Muscle of arm (tissue), 12 donors: ENCODE measurements around the gene KATNIP. TPM values are rescaled to one million over a fixed set of nuclear protein-coding genes. Genes with fewer than 3 reads are reported as not detected.
"Not testable (repeated sequence)": the region's sequence is repeated elsewhere in the genome, so short reads cannot be mapped to it uniquely, and the experiment has no call there.

Experiments
- DNase-seq: peaks from one replicate; pipeline ENCODE4 v3.0.0-alpha.2; 2013
- polyA plus RNA-seq, 12 donors: library from polyadenylated mRNA; unstranded; fragments of 120-200 nt; gene quantifications; one replicate each; pipeline ENCODE4 v1.2.1, GENCODE V29; 2013; ENCODE audit not compliant: insufficient read length in 12 of 12

The KATNIP gene
- polyA plus RNA-seq, 12 donors = 4.0 to 12.8 (median 8.1) TPM; not detected in 1

DNA sequence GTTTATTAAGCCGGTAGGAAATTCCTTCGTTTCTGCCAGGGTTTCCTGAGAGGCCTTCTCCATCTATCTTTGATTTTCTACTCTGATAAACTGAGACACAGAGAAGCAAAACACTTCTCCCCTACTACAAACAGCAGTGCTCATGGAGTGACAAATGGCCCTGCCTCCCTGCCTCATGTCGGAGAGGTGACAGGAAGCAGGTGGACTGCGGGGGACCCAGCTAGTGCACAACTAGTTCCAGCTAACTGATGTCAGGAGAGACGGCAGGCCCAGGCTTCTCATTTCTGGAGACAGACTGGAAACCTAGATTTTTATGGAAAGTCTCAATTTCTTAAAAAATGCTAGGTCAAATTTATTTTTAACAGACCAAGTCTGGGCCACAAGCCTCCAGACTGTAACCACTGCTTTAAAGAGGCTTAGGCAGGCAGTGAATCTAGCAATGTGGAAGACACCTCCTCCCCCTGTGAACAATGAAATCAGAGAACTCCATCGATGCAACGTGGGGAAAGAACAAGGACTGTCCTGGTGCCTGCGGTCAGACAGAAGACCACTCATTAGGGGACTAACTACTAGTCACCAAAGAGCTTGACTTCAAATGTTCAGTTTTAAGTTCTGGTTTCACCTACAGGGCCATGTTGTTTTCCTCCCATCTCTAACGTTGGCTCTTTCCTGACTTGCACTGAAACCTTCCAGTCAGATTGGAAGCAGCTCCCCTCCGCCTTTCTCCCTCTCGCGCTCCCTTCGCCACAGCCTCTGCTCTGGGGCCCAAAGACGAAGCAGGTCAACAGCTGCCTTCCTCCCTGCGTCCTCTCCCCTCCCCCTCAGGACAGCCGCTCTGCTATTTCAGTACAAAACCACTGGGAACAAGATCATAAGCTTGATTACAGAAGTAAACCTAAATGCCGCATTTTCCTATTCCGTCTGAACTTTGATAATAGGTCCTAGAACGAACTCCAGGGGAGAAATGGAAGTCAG lies 17.8 kb upstream of the KATNIP start:
- no peak for DNase-seq

DNA sequence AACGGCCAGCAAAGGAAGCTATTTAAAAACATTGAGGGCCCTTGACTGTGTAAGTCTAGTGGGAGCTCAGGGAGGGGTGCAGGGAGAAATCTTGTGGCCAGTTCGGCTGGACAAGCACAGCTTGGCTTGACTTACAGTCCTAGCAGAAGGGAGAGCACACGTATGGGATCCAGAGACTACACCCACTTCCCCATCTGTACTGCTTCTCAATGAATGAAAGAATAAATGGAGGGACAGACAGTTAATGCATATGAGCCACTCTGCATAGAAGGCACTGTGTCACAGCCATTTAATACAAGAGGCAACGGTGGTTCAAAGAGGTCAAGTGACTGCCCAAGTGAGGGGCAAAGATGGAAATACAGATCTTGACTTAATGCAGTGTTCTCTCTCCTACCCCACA lies 15.7 kb upstream of the KATNIP start:
- no peak for DNase-seq

- no peak for DNase-seq
Observed at GRCh38 chr16:27538528-27538927, 11.4 kb upstream of the KATNIP start.

- DNase-seq = no peak
Observed at GRCh38 chr16:27539120-27539519, 10.8 kb upstream of the KATNIP start.

GRCh38 chr16:27539636-27540035 lies 10.3 kb upstream of the KATNIP start:
- DNase-seq = no peak

- DNase-seq = no peak
Observed at GRCh38 chr16:27543801-27544200, 6.1 kb upstream of the KATNIP start.

DNA sequence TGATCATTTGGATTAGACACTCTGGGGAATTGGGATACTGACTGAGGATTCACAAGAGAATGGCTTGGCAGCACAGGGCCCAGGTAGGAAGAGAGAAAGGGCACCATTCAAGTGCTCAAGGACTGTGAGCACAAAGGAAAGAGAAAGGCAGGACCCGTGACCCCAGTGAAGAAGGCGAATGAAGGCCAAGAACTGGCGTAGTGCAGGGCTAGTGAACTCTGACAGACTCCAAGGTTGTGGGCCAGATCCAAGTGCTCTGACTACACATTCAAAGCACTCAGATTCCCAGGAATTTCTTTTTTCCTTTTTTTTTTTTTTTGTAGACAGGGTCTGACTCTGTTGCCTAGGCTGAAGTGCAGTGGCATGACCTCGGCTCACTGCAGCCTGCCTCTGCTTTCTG lies 5.3 kb upstream of the KATNIP start:
- DNase-seq = no peak

GRCh38 chr16:27547134-27547533 lies 2.8 kb upstream of the KATNIP start:
- DNase-seq = no peak

DNA sequence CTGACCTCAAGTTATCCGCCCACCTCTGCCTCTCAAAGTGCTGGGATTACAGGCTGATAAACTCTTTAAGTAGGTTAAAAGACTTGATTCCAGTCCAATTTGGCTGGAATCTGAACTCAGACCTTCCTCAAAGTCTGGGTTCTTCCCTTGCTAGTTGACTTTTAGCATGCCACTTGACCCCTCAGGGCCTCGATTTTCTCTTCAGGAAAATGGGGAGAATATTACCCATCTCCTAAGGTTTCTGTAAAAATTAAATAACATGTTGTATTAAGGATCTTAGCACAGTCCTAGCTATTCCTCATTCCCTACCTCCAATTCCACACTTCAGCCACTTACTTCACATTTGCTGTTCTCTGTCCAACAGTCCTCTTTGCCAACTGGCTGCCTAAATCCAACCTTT lies 2.1 kb upstream of the KATNIP start:
- no peak for DNase-seq

- DNase-seq = no peak
Observed at GRCh38 chr16:27549464-27549745, 539 bp upstream of the KATNIP start.

DNA sequence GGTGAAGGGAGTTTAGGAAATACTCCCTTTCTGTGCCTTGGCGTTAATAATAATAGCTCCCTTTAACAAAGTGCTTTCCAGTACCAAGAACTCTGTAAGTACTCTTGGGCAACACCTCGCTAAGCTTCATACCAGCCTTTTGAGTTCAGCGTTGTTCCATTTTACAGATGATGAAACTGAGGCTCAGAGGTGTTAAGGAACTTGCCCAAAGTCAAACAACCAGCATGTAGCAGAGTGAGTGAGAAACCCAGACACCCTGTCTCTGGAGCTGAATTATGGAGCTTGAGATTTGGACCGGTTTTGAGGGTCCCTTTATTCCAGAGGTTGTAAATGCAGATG lies 607 bp downstream of the KATNIP start:
- no peak for DNase-seq

DNA sequence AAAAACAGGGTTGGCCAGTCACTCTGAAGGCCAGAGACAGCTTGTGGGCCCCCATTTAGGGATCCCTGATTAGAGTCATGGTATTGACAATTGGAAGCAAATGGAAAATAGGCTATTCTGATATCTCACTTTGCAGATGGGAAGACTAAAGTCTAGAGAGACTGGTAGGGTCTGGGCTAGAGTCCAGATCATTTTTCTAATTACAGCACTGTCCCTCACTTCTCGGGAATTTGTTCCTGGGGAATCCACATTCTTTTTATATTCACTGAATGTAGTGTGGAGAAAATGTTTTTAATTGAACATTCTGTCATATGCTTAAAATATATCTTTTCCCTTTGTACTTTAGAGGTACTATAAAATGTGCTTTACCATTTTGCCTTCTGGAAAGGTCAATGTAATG lies 1.1 kb downstream of the KATNIP start:
- DNase-seq = no peak

- no peak for DNase-seq
Observed at GRCh38 chr16:27556471-27556870, 6.5 kb downstream of the KATNIP start.

GRCh38 chr16:27558434-27558833 lies 8.5 kb downstream of the KATNIP start:
- no peak for DNase-seq

DNA sequence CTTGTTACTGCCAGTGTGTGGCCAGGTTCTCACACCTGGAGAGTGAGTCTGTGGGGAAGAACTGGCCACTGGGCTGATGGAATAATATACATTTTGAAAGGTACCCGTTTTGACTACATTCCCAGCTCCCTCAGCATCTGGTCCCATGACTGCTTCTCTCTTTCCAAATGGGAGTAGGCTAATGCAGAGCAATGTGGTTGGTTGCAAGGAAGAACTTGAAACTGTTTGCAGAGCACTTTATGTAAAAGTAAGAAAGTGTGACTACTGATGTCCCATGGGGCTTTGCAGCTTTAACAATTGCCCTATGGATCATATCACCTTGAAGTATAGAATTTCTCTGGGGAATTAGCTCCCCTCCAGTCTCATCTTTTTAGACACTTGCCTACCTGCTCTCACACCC lies 9.0 kb downstream of the KATNIP start:
- DNase-seq = no peak

GRCh38 chr16:27561216-27561615 lies 11.3 kb downstream of the KATNIP start:
- no peak for DNase-seq

DNA sequence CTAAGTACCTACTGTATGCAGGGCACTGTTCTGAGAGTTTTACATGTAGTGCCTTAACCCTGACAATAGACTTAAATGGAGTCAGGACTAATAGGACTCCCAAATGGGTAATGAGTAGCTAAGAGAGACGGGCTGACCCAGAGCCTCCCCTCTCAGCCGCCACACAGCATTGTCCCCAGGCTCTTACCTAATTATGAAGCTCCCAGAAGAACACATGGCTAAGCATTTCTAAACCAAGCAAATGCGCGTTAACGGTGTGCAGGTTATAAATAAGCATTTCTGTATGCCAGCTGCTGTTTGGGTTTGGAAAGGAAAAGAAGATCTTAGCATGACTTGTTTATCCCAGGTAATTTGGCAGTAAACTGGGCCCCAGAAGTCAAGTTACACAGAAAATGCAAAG lies 14.3 kb downstream of the KATNIP start:
- DNase-seq = no peak

DNA sequence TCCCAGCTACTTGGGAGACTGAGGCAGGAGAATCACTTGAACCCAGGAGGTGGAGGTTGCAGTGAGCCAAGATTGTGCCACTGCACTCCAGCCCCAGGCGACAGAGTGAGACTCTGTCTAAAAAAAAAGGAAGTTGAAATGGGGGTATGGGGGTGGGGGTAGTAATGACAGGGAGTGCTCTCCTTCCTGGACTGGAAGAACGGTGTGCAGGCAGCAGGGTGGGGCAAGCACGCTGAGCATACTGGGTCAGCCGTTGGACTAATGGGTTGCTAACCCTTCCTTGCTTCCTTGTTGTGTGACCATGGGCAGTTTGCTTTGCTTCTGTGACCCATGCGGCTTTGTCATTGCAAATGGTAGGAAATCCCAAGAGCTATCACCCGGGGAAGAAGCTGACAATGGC lies 16.5 kb downstream of the KATNIP start:
- no peak for DNase-seq

DNA sequence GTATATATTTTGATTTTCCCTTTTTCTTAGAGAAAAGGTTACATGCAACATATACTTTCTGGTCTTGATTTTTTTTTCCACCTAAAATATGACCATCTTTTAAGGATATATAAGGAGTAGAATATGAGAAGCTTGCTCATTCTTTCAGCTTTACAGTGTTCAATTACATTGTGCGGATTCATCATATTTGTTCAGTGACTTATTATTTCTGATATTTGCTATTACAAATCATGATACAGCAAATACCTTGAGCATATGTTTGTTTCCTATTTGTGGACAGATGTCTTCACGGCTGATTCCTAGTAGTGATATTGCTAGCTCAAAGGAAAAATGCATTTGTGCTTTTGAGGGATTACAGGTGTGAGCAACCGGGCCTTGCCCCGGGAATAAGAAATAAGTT lies 18.1 kb downstream of the KATNIP start:
- no peak for DNase-seq

GRCh38 chr16:27570986-27571385 lies 21.0 kb downstream of the KATNIP start:
- DNase-seq = not testable (repeated sequence)

DNA sequence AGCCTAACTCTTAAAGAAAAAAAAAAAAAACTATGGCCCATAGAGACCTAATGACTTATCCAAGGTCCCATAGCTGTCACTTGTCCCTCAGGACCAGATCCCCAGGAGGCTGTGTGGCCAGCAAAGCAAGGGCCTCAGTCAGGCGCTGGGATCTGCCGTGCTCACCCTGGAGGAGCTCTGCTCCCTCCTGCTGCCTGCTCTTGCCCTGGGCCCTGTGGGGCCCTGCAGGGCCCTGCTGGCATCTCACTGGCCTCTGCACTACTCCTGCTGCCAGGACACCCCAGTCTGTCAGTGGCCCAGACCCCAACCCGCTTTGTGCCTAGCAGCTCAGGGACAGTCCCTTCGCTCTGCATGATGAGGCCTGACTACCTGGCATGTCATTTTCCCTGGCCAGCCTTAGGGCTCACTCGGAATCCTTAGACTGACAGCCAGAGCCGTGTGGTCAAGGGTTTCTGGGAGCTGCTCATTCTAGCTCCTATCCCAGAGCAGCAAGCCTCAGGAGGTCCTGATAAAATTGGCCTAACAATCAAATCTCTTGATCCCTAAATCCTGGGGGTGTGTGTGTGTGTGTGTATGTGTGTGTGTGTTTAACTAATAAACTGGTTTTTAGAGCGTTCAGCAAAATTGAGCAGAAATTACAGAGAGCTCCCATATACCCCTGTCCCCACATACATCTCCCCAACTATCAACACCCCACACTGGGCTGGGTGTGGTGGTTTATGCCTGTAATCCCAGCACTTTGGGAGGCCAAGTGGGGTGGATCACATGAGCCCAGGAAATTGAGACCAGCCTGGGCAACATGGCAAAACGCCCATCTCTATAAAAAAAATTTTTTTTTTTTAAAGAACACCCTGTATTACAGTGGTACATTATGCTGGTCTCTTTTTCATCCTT lies 21.7 kb downstream of the KATNIP start:
- DNase-seq = no peak

DNA sequence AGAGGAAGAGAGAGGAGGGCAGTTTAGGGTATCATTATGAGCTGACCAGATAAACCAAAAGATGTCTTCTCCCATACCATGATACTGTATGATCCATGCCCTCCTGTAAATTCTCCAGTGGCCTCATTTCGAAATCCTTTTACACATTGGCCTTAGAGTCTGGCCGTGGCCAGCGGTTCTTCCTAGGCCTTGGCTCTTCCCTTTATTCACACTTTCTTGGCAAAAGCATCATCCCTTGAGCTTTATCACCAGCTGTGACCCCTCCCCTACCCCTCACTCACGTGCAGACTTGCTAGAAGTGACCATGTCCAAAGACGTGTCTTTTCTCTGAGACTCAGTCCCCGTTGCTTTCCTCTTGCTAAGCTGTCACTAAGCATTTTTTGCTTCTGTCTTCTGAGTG lies 22.8 kb downstream of the KATNIP start:
- peak; percentile 18 for DNase-seq

- DNase-seq = no peak
Observed at GRCh38 chr16:27576729-27577128, 26.8 kb downstream of the KATNIP start.
